ENCODE measurements around the gene BPTF.
A peak's percentile ranks its signal among the peaks of the same experiment; 100 is the strongest.
"Not testable (repeated sequence)": the region's sequence is repeated elsewhere in the genome, so short reads cannot be mapped to it uniquely, and the experiment has no call there.

BPTF gene

DNA sequence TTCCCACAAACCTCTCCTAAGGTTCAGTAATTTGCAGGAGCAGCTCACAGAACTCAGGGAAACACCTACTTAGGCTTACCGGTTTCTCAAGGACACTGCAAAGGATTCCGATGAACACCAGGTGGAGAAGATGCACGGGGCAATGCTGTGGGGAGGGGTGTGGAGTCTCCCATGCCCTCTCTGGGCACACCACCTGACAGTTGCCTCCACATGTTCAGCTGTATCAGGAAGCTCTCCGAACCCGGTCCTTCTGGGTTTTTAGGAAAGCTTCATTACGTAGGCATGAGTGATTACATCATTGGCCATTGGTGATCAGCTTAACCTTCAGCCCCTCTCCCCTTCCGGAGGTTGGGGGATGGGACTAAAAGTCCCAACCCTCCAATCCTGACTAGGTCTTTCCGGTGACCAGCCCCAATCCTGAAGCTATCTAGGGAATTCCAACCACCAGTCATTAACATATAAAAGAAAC, 149.3 kb downstream of the BPTF start:
- no peak overlapping the region for H2BK12ac ChIP-seq (ENCODE audit: low read length)
- no peak overlapping the region for H4K12ac ChIP-seq (ENCODE audit: low read depth, low read length)
- no peak overlapping the region for H2BK5ac ChIP-seq (ENCODE audit: low read depth, low read length, poor library complexity)
- no peak overlapping the region for H3K14ac ChIP-seq (ENCODE audit: low read length)
- WGBS (ENCODE audit: extremely low coverage, insufficient coverage, insufficient read length), result no CpG with 5 or more reads among the region's 8 CpGs
- H3K79me2 ChIP-seq (ENCODE audit: control insufficient read depth, insufficient read depth, low read length, poor library complexity), result no peaks in the 10 kb centered on the region
- H2AFZ ChIP-seq (ENCODE audit: insufficient read depth, low read length, poor library complexity), result no peak overlapping the region
- no peak overlapping the region for H3K27ac ChIP-seq (ENCODE audit: low read depth, low read length)
- H3K9me3 ChIP-seq (ENCODE audit: insufficient read depth, low read depth, low read length), result no peaks in the 10 kb centered on the region
- no peak overlapping the region for H2BK120ac ChIP-seq (ENCODE audit: insufficient read depth, low read length, poor library complexity)
- no peak overlapping the region for H3K4ac ChIP-seq (ENCODE audit: low read depth, low read length)
- no peaks in the 10 kb centered on the region for H3K27me3 ChIP-seq (ENCODE audit: insufficient read depth, low read length)
- no peak overlapping the region for H3K4me3 ChIP-seq (ENCODE audit: low read depth, low read length)
- no peak overlapping the region for H3K18ac ChIP-seq (ENCODE audit: low read length)
- peak overlapping the region; percentile 54 for H3K4me2 ChIP-seq (ENCODE audit: low read length)
- peaks cover 16 to 18% of the 10 kb centered on the region in 2 experiments for H3K36me3 ChIP-seq (ENCODE audit: control insufficient read depth in 1 of 2, insufficient read depth in 2 of 2, low read length in 2 of 2)
- no peak overlapping the region for H2AK5ac ChIP-seq (ENCODE audit: low read length)
- peaks cover 5% of the 10 kb centered on the region in 2 experiments for H3K4me1 ChIP-seq (ENCODE audit: control insufficient read depth in 1 of 2, insufficient read depth in 2 of 2, low read length in 2 of 2)
- no peak overlapping the region for H4K8ac ChIP-seq (ENCODE audit: low read depth, low read length)
- no peak overlapping the region for H3K9ac ChIP-seq (ENCODE audit: low read length)
- no peak overlapping the region for H3K23ac ChIP-seq (ENCODE audit: low read length)
- no peak for DNase-seq
- H3K79me1 ChIP-seq (ENCODE audit: low read length), result no peaks in the 10 kb centered on the region
- H4K91ac ChIP-seq (ENCODE audit: low read depth, low read length), result no peak overlapping the region

DNA sequence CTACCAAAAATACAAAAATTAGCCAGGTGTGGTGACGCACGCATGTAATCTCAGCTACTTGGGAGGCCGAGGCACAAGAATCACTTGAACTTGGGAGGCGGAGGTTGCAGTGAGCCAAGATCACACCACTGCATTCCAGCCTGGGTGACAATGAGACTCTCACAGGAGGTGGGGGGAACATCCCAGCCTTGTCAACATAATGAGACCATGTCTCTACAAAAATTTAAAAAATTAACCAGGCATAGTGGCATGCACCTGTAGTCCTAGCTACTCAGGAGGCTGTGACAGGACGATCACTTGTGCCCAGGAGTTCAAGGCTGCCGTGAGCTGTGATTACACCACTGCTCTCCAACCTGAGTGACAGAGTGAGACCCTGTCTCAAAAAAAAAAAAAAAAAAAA, 151.0 kb downstream of the BPTF start:
- not testable (repeated sequence) for H3K9ac ChIP-seq (ENCODE audit: low read length); H3K9me3 ChIP-seq (ENCODE audit: insufficient read depth, low read depth, low read length); H4K91ac ChIP-seq (ENCODE audit: low read depth, low read length); H3K79me2 ChIP-seq (ENCODE audit: control insufficient read depth, insufficient read depth, low read length, poor library complexity); H3K79me1 ChIP-seq (ENCODE audit: low read length); H3K4me1 ChIP-seq (ENCODE audit: control insufficient read depth in 1 of 2, insufficient read depth in 2 of 2, low read length in 2 of 2); H2BK12ac ChIP-seq (ENCODE audit: low read length); H3K27me3 ChIP-seq (ENCODE audit: insufficient read depth, low read length); H2AK5ac ChIP-seq (ENCODE audit: low read length); H2BK120ac ChIP-seq (ENCODE audit: insufficient read depth, low read length, poor library complexity); H2AFZ ChIP-seq (ENCODE audit: insufficient read depth, low read length, poor library complexity); H4K8ac ChIP-seq (ENCODE audit: low read depth, low read length); H3K18ac ChIP-seq (ENCODE audit: low read length); H3K27ac ChIP-seq (ENCODE audit: low read depth, low read length); H3K14ac ChIP-seq (ENCODE audit: low read length); H3K4ac ChIP-seq (ENCODE audit: low read depth, low read length); H2BK5ac ChIP-seq (ENCODE audit: low read depth, low read length, poor library complexity); H4K12ac ChIP-seq (ENCODE audit: low read depth, low read length); H3K4me3 ChIP-seq (ENCODE audit: low read depth, low read length); H3K4me2 ChIP-seq (ENCODE audit: low read length); H3K23ac ChIP-seq (ENCODE audit: low read length)
- WGBS (ENCODE audit: extremely low coverage, insufficient coverage, insufficient read length), result no CpG with 5 or more reads among the region's 6 CpGs
- H3K36me3 ChIP-seq (ENCODE audit: control insufficient read depth in 1 of 2, insufficient read depth in 2 of 2, low read length in 2 of 2), result peaks cover 13 to 19% of the 10 kb centered on the region in 2 experiments
- peak in 1 of 2 donors; percentile 54 for DNase-seq

DNA sequence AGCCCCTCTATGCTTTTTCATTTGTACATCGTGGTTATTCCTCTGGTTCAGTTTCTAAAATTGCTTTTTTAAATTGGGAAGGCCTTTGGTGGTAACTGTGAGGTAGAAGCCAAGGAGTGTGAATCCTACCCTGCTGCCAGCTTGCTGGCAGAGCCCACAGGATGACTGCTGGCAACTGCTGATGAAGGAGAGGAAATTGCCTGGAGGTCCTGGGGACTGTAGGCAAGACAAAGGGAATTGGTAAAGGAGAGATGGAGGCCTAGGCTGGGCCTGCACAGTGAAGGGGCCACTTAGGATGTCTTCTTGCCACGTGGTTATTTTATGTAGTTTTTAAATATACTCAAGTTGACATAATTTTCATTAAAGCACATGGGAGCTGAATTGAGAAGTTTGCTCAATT, 155.2 kb downstream of the BPTF start:
- WGBS (ENCODE audit: extremely low coverage, insufficient coverage, insufficient read length), result no CpG with 5 or more reads among the region's 2 CpGs

DNA sequence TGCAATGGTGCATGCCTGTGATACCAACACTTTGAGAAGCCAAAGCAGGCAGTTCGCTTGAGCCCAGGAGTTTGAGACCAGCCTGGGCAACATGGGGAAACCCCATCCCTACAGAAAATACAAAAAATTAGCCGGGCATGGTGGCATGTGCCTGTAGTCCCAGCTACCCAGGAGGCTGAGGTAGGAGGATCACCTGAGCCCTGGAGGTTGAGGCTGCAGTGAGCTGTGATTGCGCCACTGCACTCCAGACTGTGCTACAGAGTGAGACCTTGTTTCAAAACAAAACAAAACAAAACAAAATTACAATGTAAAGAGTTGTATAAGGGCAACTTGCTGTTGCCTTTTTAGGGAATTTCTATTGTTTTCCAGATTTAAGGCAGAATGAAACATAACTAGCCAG, 155.6 kb downstream of the BPTF start:
- not testable (repeated sequence) for H3K4me1 ChIP-seq (ENCODE audit: control insufficient read depth in 1 of 2, insufficient read depth in 2 of 2, low read length in 2 of 2); H3K27me3 ChIP-seq (ENCODE audit: insufficient read depth, low read length); H2AFZ ChIP-seq (ENCODE audit: insufficient read depth, low read length, poor library complexity); H2BK5ac ChIP-seq (ENCODE audit: low read depth, low read length, poor library complexity); H3K14ac ChIP-seq (ENCODE audit: low read length); DNase-seq; H3K4me3 ChIP-seq (ENCODE audit: low read depth, low read length); H4K91ac ChIP-seq (ENCODE audit: low read depth, low read length); H3K18ac ChIP-seq (ENCODE audit: low read length); H4K12ac ChIP-seq (ENCODE audit: low read depth, low read length); H4K8ac ChIP-seq (ENCODE audit: low read depth, low read length); H3K79me2 ChIP-seq (ENCODE audit: control insufficient read depth, insufficient read depth, low read length, poor library complexity); H2BK12ac ChIP-seq (ENCODE audit: low read length); H3K4me2 ChIP-seq (ENCODE audit: low read length); H2BK120ac ChIP-seq (ENCODE audit: insufficient read depth, low read length, poor library complexity); H2AK5ac ChIP-seq (ENCODE audit: low read length); H3K9ac ChIP-seq (ENCODE audit: low read length); H3K4ac ChIP-seq (ENCODE audit: low read depth, low read length); H3K79me1 ChIP-seq (ENCODE audit: low read length); H3K23ac ChIP-seq (ENCODE audit: low read length); H3K9me3 ChIP-seq (ENCODE audit: insufficient read depth, low read depth, low read length); H3K27ac ChIP-seq (ENCODE audit: low read depth, low read length)
- WGBS (ENCODE audit: extremely low coverage, insufficient coverage, insufficient read length), result no CpG with 5 or more reads among the region's 3 CpGs
- peaks cover 10 to 13% of the 10 kb centered on the region in 2 experiments for H3K36me3 ChIP-seq (ENCODE audit: control insufficient read depth in 1 of 2, insufficient read depth in 2 of 2, low read length in 2 of 2)

More for the DNA sequence above, 155.2 kb downstream of the BPTF start:
- H4K91ac ChIP-seq (ENCODE audit: low read depth, low read length), result no peak overlapping the region
- peaks cover 10 to 13% of the 10 kb centered on the region in 2 experiments for H3K36me3 ChIP-seq (ENCODE audit: control insufficient read depth in 1 of 2, insufficient read depth in 2 of 2, low read length in 2 of 2)
- H3K4me2 ChIP-seq (ENCODE audit: low read length), result no peak overlapping the region
- H3K14ac ChIP-seq (ENCODE audit: low read length), result no peak overlapping the region
- H3K4me3 ChIP-seq (ENCODE audit: low read depth, low read length), result no peak overlapping the region
- no peak overlapping the region for H2BK12ac ChIP-seq (ENCODE audit: low read length)
- H3K4ac ChIP-seq (ENCODE audit: low read depth, low read length), result no peak overlapping the region
- H3K79me2 ChIP-seq (ENCODE audit: control insufficient read depth, insufficient read depth, low read length, poor library complexity), result no peaks in the 10 kb centered on the region
- H4K12ac ChIP-seq (ENCODE audit: low read depth, low read length), result no peak overlapping the region
- no peak overlapping the region for H3K18ac ChIP-seq (ENCODE audit: low read length)
- no peak overlapping the region for H2BK5ac ChIP-seq (ENCODE audit: low read depth, low read length, poor library complexity)
- H3K9ac ChIP-seq (ENCODE audit: low read length), result no peak overlapping the region
- no peak for DNase-seq
- H3K79me1 ChIP-seq (ENCODE audit: low read length), result no peaks in the 10 kb centered on the region
- H2AFZ ChIP-seq (ENCODE audit: insufficient read depth, low read length, poor library complexity), result no peak overlapping the region
- no peaks in the 10 kb centered on the region for H3K27me3 ChIP-seq (ENCODE audit: insufficient read depth, low read length)
- no peaks in the 10 kb centered on the region for H3K4me1 ChIP-seq (ENCODE audit: control insufficient read depth in 1 of 2, insufficient read depth in 2 of 2, low read length in 2 of 2)
- no peaks in the 10 kb centered on the region for H3K9me3 ChIP-seq (ENCODE audit: insufficient read depth, low read depth, low read length)
- no peak overlapping the region for H3K23ac ChIP-seq (ENCODE audit: low read length)
- no peak overlapping the region for H2AK5ac ChIP-seq (ENCODE audit: low read length)
- no peak overlapping the region for H2BK120ac ChIP-seq (ENCODE audit: insufficient read depth, low read length, poor library complexity)
- no peak overlapping the region for H4K8ac ChIP-seq (ENCODE audit: low read depth, low read length)
- no peak overlapping the region for H3K27ac ChIP-seq (ENCODE audit: low read depth, low read length)

Data from trophoblast cell (in vitro differentiated cells and primary cell).